Smooth muscle cell (in vitro differentiated cells): Measurements from ENCODE around the gene SFMBT2. TPM values are rescaled to one million over a fixed set of nuclear protein-coding genes. Genes with fewer than 3 reads are reported as not detected.
"Not testable (repeated sequence)": the region's sequence is repeated elsewhere in the genome, so short reads cannot be mapped to it uniquely, and the experiment has no call there.

Experiments used
- DNase-seq: peaks from one replicate; lab custom pipeline; 2025; ENCODE audit not compliant: unreplicated experiment; lab: John Stamatoyannopoulos, UW
- H2AFZ ChIP-seq: fragments of 200-600 bp; sonication (generic); 2 replicates; pipeline ENCODE4 v1.6.0; 2016; ENCODE audit warnings: antibody characterized with exemption, low read depth, mild to moderate bottlenecking
- H3F3A ChIP-seq: fragments of 200-600 bp; sonication (generic); 2 replicates; pipeline ENCODE4 v1.6.0; 2017; ENCODE audit warnings: antibody characterized with exemption, low read depth
- H3K27ac ChIP-seq: fragments of 200-600 bp; sonication (generic); 2 replicates; pipeline ENCODE4 v1.5.1; 2016; ENCODE audit warnings: low read depth, mild to moderate bottlenecking
- H3K27me3 ChIP-seq: fragments of 200-600 bp; sonication (generic); 2 replicates; pipeline ENCODE4 v1.6.1; 2016; ENCODE audit warnings: low read depth, mild to moderate bottlenecking
- H3K36me3 ChIP-seq: fragments of 200-600 bp; sonication (generic); 2 replicates; pipeline ENCODE4 v1.5.1; 2016; ENCODE audit warnings: low read depth
- H3K4me1 ChIP-seq: fragments of 200-600 bp; sonication (generic); 2 replicates; pipeline ENCODE4 v1.5.1; 2016; ENCODE audit warnings: low read depth
- H3K4me2 ChIP-seq: fragments of 200-600 bp; sonication (generic); 2 replicates; pipeline ENCODE4 v1.6.0; 2016; ENCODE audit warnings: mild to moderate bottlenecking
- H3K4me3 ChIP-seq: fragments of 200-600 bp; sonication (generic); 2 replicates; pipeline ENCODE4 v1.5.1; 2016; ENCODE audit warnings: mild to moderate bottlenecking
- H3K79me2 ChIP-seq: fragments of 200-600 bp; sonication (generic); 2 replicates; pipeline ENCODE4 v1.6.0; 2016; ENCODE audit warnings: low read depth, mild to moderate bottlenecking
- H3K9ac ChIP-seq: fragments of 200-600 bp; sonication (generic); 2 replicates; pipeline ENCODE4 v1.6.0; 2016; ENCODE audit warnings: low read depth
- H3K9me3 ChIP-seq: fragments of 200-600 bp; sonication (generic); replicated peaks from 2 replicates; pipeline ENCODE4 v1.5.1; 2016; ENCODE audit warnings: low read depth
- H4K20me1 ChIP-seq: fragments of 200-600 bp; sonication (generic); 2 replicates; pipeline ENCODE4 v1.6.0; 2016; ENCODE audit warnings: low read depth
- CTCF ChIP-seq: fragments of 200-600 bp; sonication (generic); IDR thresholded peaks from 2 replicates; pipeline ENCODE4 v1.5.1; 2017; ENCODE audit warnings: borderline replicate concordance, mild to moderate bottlenecking, antibody characterized with exemption; ENCODE audit not compliant: insufficient read depth, poor library complexity, severe bottlenecking
- WGBS: methylation state at CpG from one replicate; pipeline ENCODE4 v1.1.7; 2016; ENCODE audit warnings: low lambda C conversion rate; 5-methylcytosine and 5-hydroxymethylcytosine counted together
- polyA plus RNA-seq: library from polyadenylated mRNA; unstranded; fragments of >200 nt; fragmentation: Nextera tagmentation; extraction: Ambion mirVana; gene quantifications from 2 replicates; pipeline ENCODE4 v1.2.1, GENCODE V29; 2016
- total RNA-seq: library from RNA; depleted of rRNA; stranded (reverse); fragments of >200 nt; gene quantifications from 2 replicates; pipeline ENCODE4 v1.2.3, GENCODE V29; 2014

The SFMBT2 gene
- total and polyA plus RNA-seq, 2 experiments from 2014 or later: 0.90 to 1.4 TPM

GRCh38 chr10:7184660-7185366, 226.0 kb downstream of the SFMBT2 start:
- 95% methylated on average over 14 of the region's 14 CpGs for WGBS
- Histone ChIP-seq H3K27me3 (no peaks in the 10 kb centered on the region), H3K27ac (no peak overlapping the region), H3K9ac (no peak overlapping the region), H3K4me1 (peaks cover 8% of the 10 kb centered on the region), H3K4me3 (no peak overlapping the region), H3K9me3 (no peaks in the 10 kb centered on the region), H3K36me3 (no peaks in the 10 kb centered on the region), H3K4me2 (no peak overlapping the region), H3F3A (peaks cover 6% of the 10 kb centered on the region), H2AFZ (no peak overlapping the region), H3K79me2 (no peaks in the 10 kb centered on the region), H4K20me1 (no peaks in the 10 kb centered on the region)
- TF ChIP-seq CTCF: no peak
- DNase-seq: no peak

- not testable (repeated sequence) for H2AFZ ChIP-seq, H3K27ac ChIP-seq, H4K20me1 ChIP-seq, DNase-seq, H3K4me3 ChIP-seq, H3K27me3 ChIP-seq, H3K36me3 ChIP-seq, H3K9ac ChIP-seq, H3K4me1 ChIP-seq, H3K79me2 ChIP-seq, H3K4me2 ChIP-seq, H3F3A ChIP-seq, H3K9me3 ChIP-seq
- WGBS: 95% methylated on average over 2 of the region's 2 CpGs
Observed at GRCh38 chr10:7184116-7184515, 226.7 kb downstream of the SFMBT2 start.

- H3K79me2 ChIP-seq, H4K20me1 ChIP-seq, H3K27ac ChIP-seq, H3K9ac ChIP-seq, H3K36me3 ChIP-seq, H3K9me3 ChIP-seq, H2AFZ ChIP-seq, H3K4me2 ChIP-seq, DNase-seq, H3K4me1 ChIP-seq, H3K4me3 ChIP-seq, H3F3A ChIP-seq, H3K27me3 ChIP-seq: not testable (repeated sequence)
- WGBS: 96% methylated on average over 1 of the region's 1 CpG
Observed at GRCh38 chr10:7182327-7182726, 228.5 kb downstream of the SFMBT2 start.

- no peaks in the 10 kb centered on the region for H3K36me3 ChIP-seq
- no peaks in the 10 kb centered on the region for H4K20me1 ChIP-seq
- no peak overlapping the region for H3K4me3 ChIP-seq
- no peak for DNase-seq
- no peaks in the 10 kb centered on the region for H3K79me2 ChIP-seq
- no peak overlapping the region for H3K27ac ChIP-seq
- 95% methylated on average over 2 of the region's 2 CpGs for WGBS
- H3K27me3 ChIP-seq: no peaks in the 10 kb centered on the region
- H3K9me3 ChIP-seq: no peaks in the 10 kb centered on the region
- H3K9ac ChIP-seq: no peak overlapping the region
- TF ChIP-seq CTCF: no peak
- no peaks in the 10 kb centered on the region for H3K4me1 ChIP-seq
- no peak overlapping the region for H2AFZ ChIP-seq
- H3F3A ChIP-seq: peaks cover 6% of the 10 kb centered on the region
- no peak overlapping the region for H3K4me2 ChIP-seq
Observed at GRCh38 chr10:7181420-7181819, 229.4 kb downstream of the SFMBT2 start.
